Ovary (tissue), 3 donors: Measurements from ENCODE around the gene NOL6.

Experiments
- CTCF ChIP-seq, 3 donors: fragments of 450-650 bp in 2 of 3; fragments of 200-600 bp in 1 of 3; IDR thresholded peaks; one replicate each; pipeline versions ENCODE4 v1.5.1 to v1.8.0; 2016 to 2022; ENCODE audit warnings: antibody characterized with exemption in 3 of 3, mild to moderate bottlenecking in 1 of 3
- EP300 ChIP-seq: sonication (generic); formaldehyde crosslinking; IDR thresholded peaks from one replicate; pipeline ENCODE4 v1.6.1; 2017; ENCODE audit warnings: antibody characterized with exemption
- POLR2A ChIP-seq: fragments of 450-650 bp; IDR thresholded peaks from one replicate; pipeline ENCODE4 v1.6.1; 2017; ENCODE audit warnings: antibody characterized with exemption, mild to moderate bottlenecking, moderate library complexity
- donor health status: DM: no; HTN: no; CAD: no.

GRCh38 chr9:33453999-33454660 is 19.6 kb downstream of the NOL6 start:
- no peak for TF ChIP-seq CTCF (IDR thresholded peaks at IDR 0.05)
- TF ChIP-seq EP300, result no peak
- no peak for TF ChIP-seq POLR2A
